CD4-positive, alpha-beta T cell treated with Interleukin-15 for 1 hour (primary cell): ENCODE data around the gene PRR5L.
"Not testable (repeated sequence)": the region's sequence is repeated elsewhere in the genome, so short reads cannot be mapped to it uniquely, and the experiment has no call there.

Experiments used
- DNase-seq: peaks from one replicate; pipeline ENCODE4 v3.0.0-alpha.2; 2020

PRR5L gene

GRCh38 chr11:36511062-36511461 is 215.0 kb downstream of the PRR5L start:
- not testable (repeated sequence) for DNase-seq

- no peak for DNase-seq
Measured at GRCh38 chr11:36512016-36512415, 215.9 kb downstream of the PRR5L start.

DNA sequence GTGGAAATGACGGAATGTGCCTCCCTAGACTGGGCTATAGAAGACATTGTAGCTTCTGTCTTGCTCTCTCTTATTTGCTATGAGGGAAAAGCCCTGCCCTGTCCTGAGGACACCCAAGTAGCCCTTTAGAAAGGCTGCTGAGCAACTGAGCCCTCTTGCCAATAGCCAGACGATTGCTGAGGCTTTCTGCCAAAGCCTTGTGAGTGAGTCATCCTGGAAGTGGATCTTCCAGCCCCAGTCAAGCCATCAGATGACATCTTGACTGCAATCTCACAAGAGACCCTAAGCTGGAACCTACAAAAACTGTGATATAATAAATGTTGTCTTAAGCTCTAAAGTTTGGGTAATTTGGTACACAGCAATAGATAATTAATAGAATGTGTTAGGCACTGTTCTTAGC is 217.9 kb downstream of the PRR5L start:
- DNase-seq: no peak
